HG03103 (cell line): Measurements from ENCODE around the gene TMEM213.
"Not testable (repeated sequence)": the region's sequence is repeated elsewhere in the genome, so short reads cannot be mapped to it uniquely, and the experiment has no call there.

Source experiments
- ATAC-seq: cut with Tn5 transposase; IDR thresholded peaks from one replicate; pipeline ENCODE4 v1.9.1; 2021; ENCODE audit warnings: low read depth; ENCODE audit not compliant: unreplicated experiment

TMEM213 gene

GRCh38 chr7:138796038-138796615 is 1.7 kb upstream of the TMEM213 start:
- ATAC-seq, result no peak

- ATAC-seq, result not testable (repeated sequence)
These were observed 748 bp upstream of the TMEM213 start for GRCh38 chr7:138797046-138797445.

DNA sequence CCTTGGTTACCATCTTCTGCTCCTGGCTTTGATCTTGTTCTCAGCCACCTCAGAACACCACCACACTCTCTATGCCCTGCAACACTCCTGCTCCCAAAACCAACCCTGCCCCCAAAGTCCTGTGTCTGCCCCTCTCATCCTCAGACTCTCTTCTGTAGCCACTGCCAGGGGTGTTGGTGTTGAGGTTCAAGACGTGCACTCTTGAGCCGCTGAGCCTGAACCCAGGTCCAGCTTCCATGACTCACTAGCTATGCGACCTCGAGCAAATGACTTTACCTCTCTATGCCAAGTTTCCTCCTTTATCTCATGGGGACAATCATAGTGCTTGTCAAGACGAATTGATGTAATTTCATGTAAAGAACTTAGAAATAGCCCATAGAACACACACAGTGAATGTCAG is 1.0 kb downstream of the TMEM213 start:
- no peak for ATAC-seq

DNA sequence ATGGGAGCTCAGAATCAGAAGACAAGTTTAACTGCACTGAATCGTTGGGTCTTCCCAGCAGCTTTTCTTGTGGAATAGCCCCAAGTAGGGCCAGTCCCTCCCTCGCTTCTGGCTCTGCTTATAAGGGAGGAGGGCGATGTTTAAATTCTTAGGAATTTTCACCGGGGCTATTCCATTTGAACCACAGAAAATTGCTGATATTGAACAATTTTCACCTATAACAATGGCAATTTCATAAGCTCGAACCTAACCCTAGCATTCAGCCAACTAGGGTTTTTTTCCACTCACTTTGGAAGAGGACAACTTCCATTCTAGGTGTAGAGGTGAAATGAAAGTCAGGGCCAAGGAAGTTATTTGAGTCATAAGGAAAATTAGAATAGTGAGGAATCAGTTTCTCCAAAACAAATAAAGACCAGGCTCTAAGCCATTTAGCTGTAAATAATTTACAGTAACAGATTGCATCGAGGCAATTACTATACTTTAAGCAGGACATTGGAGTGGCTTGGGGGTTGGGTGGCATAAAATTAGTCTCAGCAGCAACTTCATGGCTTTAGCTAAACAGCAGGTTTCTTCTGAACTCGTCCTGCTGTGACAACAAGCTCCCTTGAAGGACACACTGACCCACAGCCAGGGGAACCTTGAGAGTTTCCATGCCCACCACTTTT is 1.7 kb downstream of the TMEM213 start:
- no peak for ATAC-seq

GRCh38 chr7:138801256-138801655 is 3.5 kb downstream of the TMEM213 start:
- no peak for ATAC-seq

- ATAC-seq, result no peak
These were observed 4.9 kb downstream of the TMEM213 start for GRCh38 chr7:138802706-138803105.

GRCh38 chr7:138804618-138805017 is 6.8 kb downstream of the TMEM213 start:
- no peak for ATAC-seq

DNA sequence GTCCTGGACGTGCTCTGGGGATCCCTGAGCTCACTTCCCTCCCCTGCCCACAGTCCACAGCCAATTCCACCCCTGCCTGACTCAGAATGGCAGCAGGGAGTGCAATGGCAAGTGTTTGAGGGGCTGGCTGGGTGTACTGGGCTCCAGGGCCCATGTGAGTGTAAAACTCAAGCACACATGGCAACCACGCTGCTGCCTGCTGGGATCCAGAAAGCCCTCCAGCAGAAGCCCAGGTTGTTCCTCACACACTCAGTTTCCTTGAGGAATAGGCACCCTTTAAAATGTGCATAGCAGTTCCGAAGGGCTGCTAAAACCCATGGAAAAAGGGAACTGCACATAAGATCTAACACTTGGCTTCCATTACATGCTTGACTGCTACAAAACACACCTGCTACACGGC is 11.6 kb downstream of the TMEM213 start:
- no peak for ATAC-seq

DNA sequence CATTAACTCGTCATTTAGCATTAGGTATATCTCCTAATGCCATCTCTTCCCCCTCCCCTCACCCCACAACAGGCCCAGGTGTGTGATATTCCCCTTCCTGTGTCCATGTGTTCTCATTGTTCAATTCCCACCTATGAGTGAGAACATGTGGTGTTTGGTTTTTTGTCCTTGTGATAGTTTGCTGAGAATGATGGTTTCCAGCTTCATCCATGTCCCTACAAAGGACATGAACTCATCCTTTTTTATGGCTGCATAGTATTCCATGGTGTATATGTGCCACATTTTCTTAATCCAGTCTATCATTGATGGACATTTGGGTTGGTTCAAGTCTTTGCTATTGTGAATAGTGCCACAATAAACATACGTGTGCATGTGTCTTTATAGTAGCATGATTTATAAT is 13.5 kb downstream of the TMEM213 start:
- not testable (repeated sequence) for ATAC-seq

DNA sequence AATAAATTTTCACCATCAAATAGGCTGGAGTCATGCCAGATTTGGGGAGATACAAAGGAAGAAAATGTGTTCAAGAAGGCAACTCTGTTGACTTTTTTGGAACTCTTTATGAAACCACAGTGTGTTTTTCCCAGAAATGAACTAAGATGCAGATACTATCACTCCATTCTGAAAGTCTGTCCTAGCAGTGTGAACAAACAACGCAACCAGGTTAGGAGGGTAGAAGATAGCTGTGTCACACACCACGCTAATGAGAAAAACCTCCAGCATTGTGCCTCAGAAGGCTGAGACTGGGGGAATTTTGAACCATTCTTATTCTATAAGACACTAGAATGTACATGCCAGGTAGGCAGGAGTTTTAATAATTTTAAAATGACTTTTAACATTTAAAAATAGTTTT is 16.2 kb downstream of the TMEM213 start:
- ATAC-seq, result no peak

GRCh38 chr7:138814816-138815332 is 17.1 kb downstream of the TMEM213 start:
- no peak for ATAC-seq

GRCh38 chr7:138816650-138817049 is 18.9 kb downstream of the TMEM213 start:
- ATAC-seq, result no peak

- ATAC-seq, result no peak
These were observed 21.8 kb downstream of the TMEM213 start for GRCh38 chr7:138819625-138820024.

DNA sequence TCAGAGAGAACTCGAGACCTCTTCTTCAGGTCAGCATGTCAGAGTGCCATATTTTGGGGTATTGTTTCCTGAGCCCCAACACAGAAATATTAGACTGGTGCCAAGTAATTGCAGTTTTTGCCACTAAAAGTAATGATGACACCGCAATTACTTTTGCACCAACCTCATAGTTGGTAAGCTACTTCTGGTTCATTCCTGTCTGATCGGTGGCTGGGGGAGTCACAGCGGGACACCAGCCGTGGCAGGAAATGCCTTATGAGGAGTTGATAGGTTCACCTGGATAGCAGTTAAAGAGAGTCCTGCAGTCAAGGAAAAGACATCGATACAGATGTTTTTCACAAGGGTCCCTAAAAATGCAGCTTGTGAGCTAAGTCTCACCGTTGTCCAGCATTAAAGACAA is 24.1 kb downstream of the TMEM213 start:
- ATAC-seq, result no peak

DNA sequence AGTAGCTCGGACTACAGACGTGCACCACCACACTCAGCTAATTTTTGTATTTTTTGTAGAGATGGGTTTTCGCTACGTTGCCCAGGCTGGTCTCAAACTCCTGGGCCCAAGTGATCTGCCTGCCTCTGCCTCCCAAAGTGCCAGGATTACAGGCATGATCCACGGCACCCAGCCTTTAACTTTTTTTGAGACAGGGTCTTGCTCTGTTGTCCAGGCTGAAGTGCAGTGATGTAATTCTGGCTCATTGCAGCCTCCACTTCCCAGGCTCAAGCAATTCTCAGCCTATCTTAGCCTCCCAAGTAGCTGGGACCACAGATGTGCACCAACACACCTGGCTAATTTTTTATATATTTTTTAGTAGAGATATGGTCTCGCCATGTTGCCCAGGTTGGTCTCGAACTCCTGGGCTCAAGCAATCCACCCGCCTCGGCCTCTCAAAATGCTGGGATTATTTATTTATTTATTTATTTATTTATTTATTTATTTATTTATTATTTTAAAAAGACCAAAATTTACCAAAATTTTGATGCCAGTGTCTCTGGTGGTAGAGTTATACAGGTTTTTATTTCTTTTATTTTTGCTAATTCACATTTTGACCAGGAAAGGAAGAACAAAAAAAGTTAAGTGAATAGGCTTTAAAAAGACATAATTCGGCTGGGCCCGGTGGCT is 25.2 kb downstream of the TMEM213 start:
- ATAC-seq, result no peak

GRCh38 chr7:138825049-138825721 is 27.4 kb downstream of the TMEM213 start:
- no peak for ATAC-seq

DNA sequence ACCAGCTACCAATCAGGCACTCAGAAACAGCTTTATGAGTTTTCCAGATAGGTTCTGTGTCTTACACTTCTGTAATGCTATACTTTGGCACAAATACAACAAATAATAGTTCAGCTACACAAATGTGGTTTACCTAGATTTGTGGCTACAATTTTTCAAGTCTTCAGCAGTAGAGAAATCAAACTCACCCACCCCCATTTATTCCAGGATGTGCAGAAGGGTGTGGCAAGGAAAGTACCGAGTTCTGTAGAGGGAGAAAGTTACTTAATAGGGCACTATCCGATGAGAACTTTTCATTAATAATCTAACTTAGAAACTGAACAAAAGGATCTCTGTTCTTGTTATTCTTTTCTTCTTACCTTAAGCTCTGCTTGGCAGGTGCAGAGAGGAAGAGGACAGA is 30.5 kb downstream of the TMEM213 start:
- no peak for ATAC-seq

DNA sequence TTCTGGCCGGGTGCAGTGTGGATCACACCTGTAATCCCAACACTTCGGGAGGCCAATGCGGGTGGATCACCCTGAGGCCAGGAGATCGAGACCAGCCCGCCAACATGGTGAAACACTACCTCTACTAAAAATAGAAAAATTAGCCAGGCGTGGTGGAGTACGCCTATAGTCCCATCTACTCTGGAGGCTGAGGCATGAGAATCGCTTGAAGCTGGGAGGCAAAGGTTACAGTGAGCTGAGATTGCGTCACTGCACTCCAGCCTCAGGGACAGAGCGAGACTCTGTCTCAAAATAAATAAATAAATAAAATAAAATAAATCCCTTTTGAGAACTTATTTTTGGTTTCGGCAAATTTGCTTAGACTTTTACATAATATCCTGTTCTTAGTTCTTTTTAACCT is 31.5 kb downstream of the TMEM213 start:
- ATAC-seq, result no peak

DNA sequence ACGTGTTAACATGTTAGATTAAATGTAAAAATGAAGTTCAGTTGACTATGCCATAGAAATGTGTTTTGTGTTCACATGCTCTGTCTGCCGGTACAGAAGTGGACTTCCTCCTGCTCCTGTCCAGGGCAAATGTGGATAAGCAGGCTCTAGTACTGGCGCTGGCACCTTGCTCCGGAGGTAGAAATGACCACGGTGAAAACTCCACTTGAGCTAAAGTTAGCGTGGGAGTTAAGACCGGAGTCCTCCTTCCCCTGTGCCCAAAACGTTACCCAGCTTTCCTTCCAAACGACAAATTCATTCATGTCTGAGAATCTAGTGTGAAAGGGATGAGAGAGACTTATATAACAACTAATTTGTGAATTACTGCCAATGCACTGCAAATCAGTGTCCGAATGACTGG is 35.2 kb downstream of the TMEM213 start:
- no peak for ATAC-seq

DNA sequence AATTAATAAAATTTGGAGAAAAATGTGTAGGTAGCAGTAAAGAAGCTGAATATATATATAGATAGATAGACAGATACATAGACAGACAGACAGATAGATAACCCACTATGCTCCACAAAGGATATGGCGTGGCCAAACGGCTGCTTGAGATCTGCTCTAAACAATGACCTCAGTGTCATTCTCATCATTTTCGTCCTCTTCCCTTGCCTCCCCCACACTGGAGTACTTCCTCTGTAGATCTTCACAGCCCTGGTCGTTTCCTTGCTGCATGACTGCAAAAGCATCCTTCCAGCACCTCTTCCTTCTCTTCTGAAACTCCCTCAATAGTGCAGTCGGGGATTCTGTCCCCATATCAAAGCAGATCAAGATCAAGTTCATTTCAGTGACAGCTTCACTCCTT is 35.8 kb downstream of the TMEM213 start:
- no peak for ATAC-seq

GRCh38 chr7:138834583-138834982 is 36.8 kb downstream of the TMEM213 start:
- no peak for ATAC-seq
